Activated CD4-positive, alpha-beta T cell treated with anti-CD3 and anti-CD28 coated beads for 36 hours (primary cell): ENCODE data around the gene GH2. TPM values are rescaled to one million over a fixed set of nuclear protein-coding genes. Genes with fewer than 3 reads are reported as not detected.
"Not testable (repeated sequence)": the region's sequence is repeated elsewhere in the genome, so short reads cannot be mapped to it uniquely, and the experiment has no call there.

ENCODE experiments used
- ATAC-seq: fragments of 200-7000 bp; cut with Tn5 transposase; one replicate; pipeline ENCODE4 v1.10.0; 2021; ENCODE audit warnings: mild to moderate bottlenecking, moderate library complexity
- CTCF ChIA-PET: fragments of 350-600 bp; sonication (Branson Sonifier 250); formaldehyde crosslinking; loops from one replicate; lab custom pipeline; 2021; ENCODE audit warnings: antibody characterized with exemption; lab: Charles Lee
- POLR2A ChIA-PET: fragments of 350-600 bp; sonication (Branson Sonifier 250); formaldehyde crosslinking; loops from one replicate; lab custom pipeline; 2021; ENCODE audit warnings: antibody characterized with exemption, inconsistent platforms; lab: Charles Lee
- DNase-seq: peaks from one replicate; pipeline ENCODE4 v3.0.0-alpha.2; 2020
- H3K27ac Mint-ChIP-seq: one replicate; pipeline ENCODE4 v1.8.0; 2021; ENCODE audit warnings: mixed read lengths
- H3K27me3 Mint-ChIP-seq: one replicate; pipeline ENCODE4 v1.8.0; 2021; ENCODE audit warnings: mixed read lengths
- H3K36me3 Mint-ChIP-seq: one replicate; pipeline ENCODE4 v1.8.0; 2021; ENCODE audit warnings: low read depth, mixed read lengths
- H3K4me1 Mint-ChIP-seq: one replicate; pipeline ENCODE4 v1.8.0; 2021; ENCODE audit warnings: mixed read lengths
- H3K4me3 Mint-ChIP-seq: one replicate; pipeline ENCODE4 v1.8.0; 2021; ENCODE audit warnings: mild to moderate bottlenecking, moderate library complexity, mixed read lengths
- H3K9me3 Mint-ChIP-seq: one replicate; pipeline ENCODE4 v1.8.0; 2021; ENCODE audit warnings: low read depth, mixed read lengths
- intact Hi-C, 2 experiments: fragments of 100-400 bp; cut with DNase I in 1 of 2; cut with micrococcal nuclease in 1 of 2; formaldehyde crosslinking; loops; one replicate each; pipeline versions ENCODE4 v1.14.2 to v1.15.1; 2022 to 2024; cut with DNase I, micrococcal nuclease
- total RNA-seq, 2 experiments: library from RNA; stranded (reverse); gene quantifications; one replicate each; pipeline ENCODE4 v1.2.3, GENCODE V29; 2021

GH2 gene
- total RNA-seq, 2 experiments from 2014 or later: not detected

DNA sequence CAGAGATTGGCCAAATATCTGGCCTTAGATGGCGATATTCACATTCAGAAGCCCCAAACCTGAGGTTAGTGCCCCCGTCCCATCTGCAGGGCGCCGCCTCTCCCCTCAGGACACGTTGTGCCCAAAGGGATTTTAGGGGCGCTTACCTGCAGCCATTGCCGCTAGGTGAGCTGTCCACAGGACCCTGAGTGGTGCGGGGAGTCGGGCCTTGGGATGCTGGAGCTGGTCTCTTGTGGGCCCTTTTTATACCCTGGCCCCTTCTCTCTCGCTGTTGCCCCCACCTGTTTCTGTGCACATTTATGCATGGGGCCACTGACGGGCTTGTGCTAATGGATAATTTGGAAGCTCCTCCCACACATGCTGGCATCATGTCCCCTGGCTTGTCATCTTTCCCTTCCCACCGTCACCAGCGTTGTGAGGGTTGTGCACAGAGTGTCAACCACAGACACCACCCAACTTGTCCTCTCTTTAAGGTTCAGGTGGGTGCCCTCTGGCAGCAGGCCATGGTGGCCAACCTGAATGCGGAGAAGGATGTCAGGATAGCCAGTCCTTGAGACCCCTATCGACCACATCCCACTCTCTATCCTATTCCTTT lies 29.4 kb upstream of the GH2 start, which contains the start of gene CSHL1:
CSHL1 (minus strand) TSS at position 218 of the 595 bp plus-strand sequence; CDS start at position 156, 62 bp downstream.
- Mint-ChIP-seq H3K27ac (no peak within 1 kb of the TSS), H3K4me3 (no peak within 1 kb of the TSS), H3K4me1 (no peaks in the 10 kb centered on the region), H3K36me3 (no peaks in the 10 kb centered on the region), H3K9me3 (no peaks in the 10 kb centered on the region), H3K27me3 (no peaks in the 10 kb centered on the region)
- ATAC-seq (no peak), DNase-seq (no peak)
- intact Hi-C loops: loop anchor here (2.0 to 10.0 kb wide), 3 partner anchors 222 to 374 kb away; no protein-coding TSS in a partner anchor
- POLR2A ChIA-PET: no interaction called here
- CTCF ChIA-PET: interaction anchor here (0.7 to 2.4 kb wide), 21 partner anchors 8 to 371 kb away, joined by 3 to 7 read pairs (median 4); partner anchors contain the start of gene ICAM2

DNA sequence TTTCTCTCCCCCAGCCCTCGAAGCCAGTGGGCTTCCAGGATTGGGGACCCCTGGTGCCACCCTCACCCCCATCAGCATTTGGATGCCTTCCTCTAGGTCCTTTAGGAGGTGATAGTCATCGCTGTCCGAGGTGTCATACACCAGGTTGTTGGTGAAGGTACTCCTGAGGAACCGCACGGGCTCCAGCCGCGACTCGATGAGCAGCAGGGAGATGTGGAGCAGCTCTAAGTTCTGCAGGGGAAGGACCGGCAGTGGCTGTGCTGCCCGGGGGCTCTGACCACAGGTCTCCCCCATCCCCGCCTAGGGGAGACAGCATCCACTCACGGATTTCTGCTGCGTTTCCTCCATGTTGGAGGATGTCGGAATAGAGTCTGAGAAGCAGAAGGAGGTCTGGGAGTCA lies 28.4 kb upstream of the GH2 start:
- H3K4me3 Mint-ChIP-seq: no peak overlapping the region

DNA sequence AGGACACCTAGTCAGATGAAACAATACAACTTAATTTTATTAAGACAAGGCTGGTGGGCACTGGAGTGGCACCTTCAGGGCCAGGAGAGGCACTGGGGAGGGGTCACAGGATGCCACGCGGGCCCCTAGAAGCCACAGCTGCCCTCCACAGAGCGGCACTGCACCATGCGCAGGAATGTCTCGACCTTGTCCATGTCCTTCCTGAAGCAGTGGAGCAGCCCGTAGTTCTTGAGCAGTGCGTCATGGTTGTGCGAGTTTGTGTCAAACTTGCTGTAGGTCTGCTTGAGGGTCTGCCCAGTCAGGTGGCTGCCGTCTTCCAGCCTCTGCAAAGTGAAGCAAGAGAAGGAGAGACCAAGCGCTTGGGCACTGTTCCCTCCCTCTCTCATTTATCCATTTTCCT lies 27.8 kb upstream of the GH2 start:
- intact Hi-C loops, ATAC-seq, H3K36me3 Mint-ChIP-seq: not testable (repeated sequence)

More for the DNA sequence above, 28.4 kb upstream of the GH2 start:
- intact Hi-C loops: loop anchor here (2.0 to 10.0 kb wide), 3 partner anchors 223 to 375 kb away; no protein-coding TSS in a partner anchor
- Mint-ChIP-seq H3K36me3 (no peaks in the 10 kb centered on the region), H3K4me1 (no peaks in the 10 kb centered on the region), H3K27me3 (no peaks in the 10 kb centered on the region), H3K27ac (no peak overlapping the region), H3K9me3 (no peaks in the 10 kb centered on the region)
- ATAC-seq (no peak), DNase-seq (no peak)
- ChIA-PET POLR2A (no interaction called here), CTCF (interaction anchor here (0.7 to 2.2 kb wide), 5 partner anchors 24 to 308 kb away, joined by 3 to 5 read pairs (median 3); no protein-coding TSS in a partner anchor)

DNA sequence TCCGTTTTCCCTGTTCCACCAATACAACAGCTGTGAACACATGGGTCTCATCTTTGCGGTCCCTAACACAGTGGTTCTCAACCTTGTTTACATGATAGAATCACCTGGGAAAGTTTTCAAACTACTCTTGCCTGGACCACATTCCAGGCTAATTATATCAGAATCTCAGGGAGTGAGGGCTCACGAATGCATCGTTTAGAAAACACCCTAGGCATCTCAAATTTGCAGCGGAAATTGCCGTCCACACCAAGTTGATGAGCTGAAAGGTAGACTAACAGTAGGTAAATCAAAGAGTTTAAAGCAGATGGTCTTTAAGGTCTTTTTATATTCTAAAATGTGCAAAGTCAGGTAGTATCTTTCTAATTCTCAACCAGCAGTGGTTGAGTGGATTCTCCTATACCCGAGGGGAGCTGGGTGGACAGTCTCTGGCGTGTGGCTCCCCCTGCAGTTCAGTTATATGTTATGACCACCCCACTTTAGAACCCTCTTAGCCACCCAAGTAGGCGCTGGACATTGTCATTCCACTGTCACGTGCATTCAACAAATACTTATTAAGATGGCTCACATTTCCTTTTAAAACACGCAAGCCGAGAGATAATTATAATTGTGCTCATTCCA lies 25.5 kb upstream of the GH2 start:
- POLR2A ChIA-PET, intact Hi-C loops: not testable (repeated sequence)

More for the DNA sequence above, 27.8 kb upstream of the GH2 start:
- H3K27ac Mint-ChIP-seq, H3K9me3 Mint-ChIP-seq, POLR2A ChIA-PET, H3K27me3 Mint-ChIP-seq, H3K4me3 Mint-ChIP-seq, DNase-seq, H3K4me1 Mint-ChIP-seq: not testable (repeated sequence)
- CTCF ChIA-PET: interaction anchor here (1.2 kb wide), 1 partner anchor 117 kb away, joined by 3 read pairs; no protein-coding TSS in a partner anchor

DNA sequence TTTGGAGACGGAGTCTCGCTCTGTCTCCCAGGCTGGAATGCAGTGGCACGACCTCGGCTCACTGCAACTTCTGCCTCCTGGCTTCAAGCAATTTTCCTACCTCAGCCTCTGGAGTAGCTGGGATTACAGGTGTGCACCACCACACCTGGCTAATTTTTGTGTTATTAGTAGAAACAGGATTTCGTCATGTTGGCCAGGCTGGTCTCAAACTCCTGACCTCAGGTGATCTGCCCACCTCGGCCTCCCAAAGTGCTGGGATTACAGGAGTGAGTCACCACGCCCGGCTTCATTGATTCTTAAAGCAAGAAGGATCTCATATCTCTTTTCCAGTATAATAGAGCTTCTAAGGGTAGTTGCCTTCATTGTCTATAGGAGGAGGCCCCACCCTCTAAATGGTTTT lies 23.1 kb upstream of the GH2 start:
- H3K27ac Mint-ChIP-seq, POLR2A ChIA-PET, H3K27me3 Mint-ChIP-seq: not testable (repeated sequence)

More for the DNA sequence above, 25.5 kb upstream of the GH2 start:
- H3K27me3 Mint-ChIP-seq, H3K4me3 Mint-ChIP-seq, H3K36me3 Mint-ChIP-seq, H3K9me3 Mint-ChIP-seq, H3K27ac Mint-ChIP-seq, H3K4me1 Mint-ChIP-seq: not testable (repeated sequence)
- CTCF ChIA-PET: interaction anchor here (0.9 to 1.9 kb wide), 10 partner anchors 9 to 375 kb away, joined by 3 to 6 read pairs (median 4); partner anchors contain the start of gene GH1
- DNase-seq: peak; percentile 56
- ATAC-seq: peak; percentile 58

DNA sequence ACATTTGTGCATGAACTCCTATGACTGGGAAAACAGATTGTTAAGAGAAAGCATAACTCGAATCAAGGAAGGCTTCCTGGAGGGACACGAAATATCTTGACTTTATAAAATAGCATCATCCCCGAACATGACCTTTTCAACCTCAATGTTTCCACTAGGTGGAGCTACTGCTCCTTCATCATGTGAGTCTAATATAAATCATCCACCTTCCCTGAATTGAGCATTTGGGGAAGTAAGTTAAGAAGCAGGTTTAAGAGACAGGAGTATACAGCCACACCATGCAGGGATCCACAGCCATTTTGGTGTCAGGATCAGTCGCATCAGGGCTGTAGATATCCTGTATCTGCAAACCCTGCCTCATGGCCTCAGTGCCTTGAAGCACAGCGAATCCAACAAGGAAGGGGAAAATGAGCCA lies 22.1 kb upstream of the GH2 start:
- H3K27ac Mint-ChIP-seq, POLR2A ChIA-PET, intact Hi-C loops, H3K36me3 Mint-ChIP-seq, H3K9me3 Mint-ChIP-seq, H3K4me3 Mint-ChIP-seq, H3K27me3 Mint-ChIP-seq: not testable (repeated sequence)
- ATAC-seq (peak; percentile 71), DNase-seq (peak; percentile 27)
- H3K4me1 Mint-ChIP-seq: peaks cover 15% of the 10 kb centered on the region
- CTCF ChIA-PET: interaction anchor here (0.6 to 3.8 kb wide), 11 partner anchors 8 to 404 kb away, joined by 3 to 10 read pairs (median 4); partner anchors contain the start of gene GH1

More for the DNA sequence above, 23.1 kb upstream of the GH2 start:
- H3K9me3 Mint-ChIP-seq, intact Hi-C loops, H3K36me3 Mint-ChIP-seq, H3K4me3 Mint-ChIP-seq, DNase-seq, H3K4me1 Mint-ChIP-seq, ATAC-seq: not testable (repeated sequence)
- CTCF ChIA-PET: interaction anchor here (0.6 to 2.3 kb wide), 6 partner anchors 14 to 341 kb away, joined by 3 to 8 read pairs (median 3); partner anchors contain the start of gene GH1

DNA sequence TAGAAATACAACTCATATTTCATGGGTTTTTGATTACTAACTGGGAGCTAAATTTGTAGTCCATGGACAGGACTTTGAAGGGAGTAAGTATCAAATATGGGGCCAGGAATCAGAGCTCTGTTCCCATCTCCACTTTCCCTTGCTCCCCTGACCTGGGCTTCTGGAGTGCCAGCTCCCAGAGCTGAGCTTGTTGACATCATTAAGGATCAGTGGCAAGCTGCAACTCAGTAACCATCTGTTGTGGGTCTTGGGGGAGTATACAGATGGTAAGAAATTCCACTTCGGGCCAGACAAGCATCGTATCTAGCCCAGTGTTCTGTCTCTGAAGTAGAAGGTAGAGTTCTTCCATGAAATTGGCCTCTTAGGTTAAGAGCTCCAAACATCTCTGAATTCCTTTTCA lies 20.2 kb upstream of the GH2 start:
- intact Hi-C loops: not testable (repeated sequence)

DNA sequence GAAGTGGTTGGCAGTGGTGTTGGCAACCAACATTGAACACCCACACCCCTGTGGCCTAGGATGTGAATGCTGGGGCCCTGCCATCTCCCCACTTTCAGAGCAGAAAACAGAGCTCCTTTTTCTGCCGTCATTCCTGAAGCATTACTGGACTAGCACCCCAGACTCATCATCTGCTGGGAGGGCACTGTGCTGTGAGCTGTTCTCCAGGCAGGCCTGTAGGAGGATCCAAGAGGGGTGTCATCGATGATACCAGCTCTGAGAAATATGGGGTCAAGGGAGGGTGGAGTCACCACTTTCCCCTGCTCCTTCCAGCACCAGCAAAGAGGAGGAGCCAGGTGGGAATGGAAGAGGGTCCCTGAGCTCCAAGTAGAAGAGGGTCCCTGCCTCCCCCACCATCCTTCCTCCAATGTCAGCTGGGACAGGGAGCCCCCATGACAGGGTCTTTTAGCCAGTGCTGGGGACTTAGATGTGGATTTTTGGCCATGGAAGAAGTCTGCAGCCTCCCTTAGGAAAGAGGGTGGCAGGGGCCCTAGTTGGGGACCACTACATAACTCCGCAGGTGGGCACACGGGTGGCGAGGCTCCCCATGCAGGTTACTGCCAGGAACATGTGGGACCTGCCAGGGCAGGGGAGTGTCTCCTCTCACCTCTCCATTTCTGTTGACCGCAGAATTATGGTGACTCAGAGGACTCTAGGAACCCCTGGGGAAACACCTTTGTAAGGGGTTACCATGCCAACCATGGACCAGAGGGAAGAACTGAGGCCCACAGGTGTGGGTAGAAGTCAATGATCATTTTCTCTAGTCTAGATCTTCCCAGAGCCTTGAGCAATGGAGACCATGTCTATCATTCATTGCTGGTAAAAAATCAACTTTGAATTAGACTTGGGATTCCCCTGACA lies 17.4 kb upstream of the GH2 start:
- H3K27me3 Mint-ChIP-seq, H3K9me3 Mint-ChIP-seq, H3K27ac Mint-ChIP-seq, H3K36me3 Mint-ChIP-seq, POLR2A ChIA-PET, intact Hi-C loops, H3K4me3 Mint-ChIP-seq: not testable (repeated sequence)
- ATAC-seq (peak; percentile 89), DNase-seq (peak; percentile 66)
- H3K4me1 Mint-ChIP-seq: peaks cover 18% of the 10 kb centered on the region
- CTCF ChIA-PET: interaction anchor here (0.6 to 2.2 kb wide), 4 partner anchors 8 to 114 kb away, joined by 3 to 6 read pairs (median 4); no protein-coding TSS in a partner anchor

More for the DNA sequence above, 20.2 kb upstream of the GH2 start:
- DNase-seq, POLR2A ChIA-PET, H3K36me3 Mint-ChIP-seq, H3K4me3 Mint-ChIP-seq, H3K27me3 Mint-ChIP-seq, H3K27ac Mint-ChIP-seq, H3K9me3 Mint-ChIP-seq, ATAC-seq: not testable (repeated sequence)
- CTCF ChIA-PET: interaction anchor here (0.6 to 3.8 kb wide), 15 partner anchors 12 to 357 kb away, joined by 3 to 11 read pairs (median 4); partner anchors contain the start of gene CD79B
- peaks cover 18% of the 10 kb centered on the region for H3K4me1 Mint-ChIP-seq

DNA sequence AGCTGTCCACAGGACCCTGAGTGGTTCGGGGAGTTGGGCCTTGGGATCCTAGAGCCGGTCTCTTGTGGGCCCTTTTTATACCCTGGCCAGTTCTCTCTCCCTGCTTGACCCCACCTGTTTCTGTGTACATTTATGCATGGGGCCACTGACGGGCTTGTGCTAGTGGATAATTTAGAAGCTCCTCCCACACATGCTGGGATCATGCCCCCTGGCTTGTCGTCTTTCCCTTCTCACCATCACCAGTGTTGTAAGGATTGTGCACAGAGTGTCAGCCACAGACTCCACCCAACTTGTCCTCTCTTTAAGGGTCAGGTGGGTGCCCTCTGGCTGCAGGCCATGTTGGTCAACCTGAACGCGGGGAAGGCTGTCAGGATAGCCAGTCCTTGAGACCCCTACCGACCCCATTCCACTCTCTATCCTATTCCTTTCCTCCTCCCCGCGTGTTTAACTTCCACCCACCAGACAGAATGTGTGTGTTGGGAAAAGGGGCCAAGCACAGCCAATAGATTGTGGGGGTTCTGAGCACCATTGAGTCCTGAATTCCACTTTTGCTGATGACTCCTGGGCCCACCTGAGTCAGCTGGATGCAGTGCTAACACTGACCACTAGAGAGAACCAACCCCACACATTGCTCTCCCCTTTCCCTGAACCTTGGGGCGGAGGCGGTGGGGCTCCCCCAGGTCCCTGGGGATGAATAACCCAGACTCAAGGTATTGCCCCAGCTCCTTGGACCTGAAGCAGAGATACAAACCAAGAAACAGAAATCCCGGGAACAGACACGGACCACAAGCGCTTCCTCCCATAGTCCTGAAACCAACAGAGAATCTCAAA lies 15.0 kb upstream of the GH2 start, which contains the start of gene CSH1:
CSH1 (minus strand) TSS at position 51 of the 831 bp plus-strand sequence. CDS start 63 bp downstream, outside the sequence.
- H3K27me3 Mint-ChIP-seq, POLR2A ChIA-PET, CTCF ChIA-PET, DNase-seq, intact Hi-C loops, ATAC-seq, H3K9me3 Mint-ChIP-seq, H3K36me3 Mint-ChIP-seq, H3K27ac Mint-ChIP-seq, H3K4me3 Mint-ChIP-seq: not testable (repeated sequence)
- H3K4me1 Mint-ChIP-seq: peaks cover 14% of the 10 kb centered on the region

DNA sequence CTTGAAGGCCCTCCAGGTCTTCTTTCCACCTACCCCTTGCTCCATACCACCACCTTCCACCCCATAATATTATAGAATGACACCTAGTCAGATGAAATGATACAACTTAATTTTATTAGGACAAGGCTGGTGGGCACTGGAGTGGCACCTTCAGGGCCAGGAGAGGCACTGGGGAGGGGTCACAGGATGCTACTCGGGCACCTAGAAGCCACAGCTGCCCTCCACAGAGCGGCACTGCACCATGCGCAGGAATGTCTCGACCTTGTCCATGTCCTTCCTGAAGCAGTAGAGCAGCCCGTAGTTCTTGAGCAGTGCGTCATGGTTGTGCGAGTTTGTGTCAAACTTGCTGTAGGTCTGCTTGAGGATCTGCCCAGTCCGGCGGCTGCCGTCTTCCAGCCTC lies 13.1 kb upstream of the GH2 start:
- intact Hi-C loops, ATAC-seq, H3K4me3 Mint-ChIP-seq, POLR2A ChIA-PET, H3K27ac Mint-ChIP-seq, CTCF ChIA-PET, H3K27me3 Mint-ChIP-seq, H3K36me3 Mint-ChIP-seq, H3K9me3 Mint-ChIP-seq, DNase-seq: not testable (repeated sequence)
- H3K4me1 Mint-ChIP-seq: peaks cover 12% of the 10 kb centered on the region
